Measurements from ENCODE around the gene BCL2A1. TPM values are rescaled to one million over a fixed set of nuclear protein-coding genes. Genes with fewer than 3 reads are reported as not detected.

The BCL2A1 gene
- total and polyA plus RNA-seq, 12 donors = 0.30 to 11.1 (median 0.67) TPM; not detected in 2

GRCh38 chr15:79990997-79991334, 20.0 kb upstream of the BCL2A1 start:
- Histone ChIP-seq H3K27ac (no peak overlapping the region), H3K27me3 (peaks cover 0 to 4% (median 0%) of the 10 kb centered on the region in 7 donors), H3K4me1 (peaks cover 0 to 20% (median 0%) of the 10 kb centered on the region in 9 donors), H3K9me3 (no peaks in the 10 kb centered on the region), H3K4me3 (no peak overlapping the region), H3K36me3 (no peaks in the 10 kb centered on the region)
- intact Hi-C loops (cut with DNase I) = loop anchor here (5.0 to 10.0 kb wide), 6 partner anchors 94 to 609 kb away; partner anchors contain the start of gene MTHFS (in 4 of the 10)
- TF ChIP-seq CTCF (IDR thresholded peaks at IDR 0.05) = no peak
- 91 to 98% methylated on average over 8 of the region's 8 CpGs for whole genome bisulfite sequencing, 2 donors
- ATAC-seq (no peak), DNase-seq (no peak)

- intact Hi-C loops (cut with DNase I) = loop anchor here (5.0 to 10.0 kb wide), 6 partner anchors 93 to 608 kb away; partner anchors contain the start of gene MTHFS (in 4 of the 10)
- 80 to 85% methylated on average over 8 of the region's 8 CpGs for WGBS, 2 donors
- no peak for DNase-seq
- Histone ChIP-seq H3K4me1 (peaks cover 0 to 20% (median 0%) of the 10 kb centered on the region in 9 donors), H3K4me3 (no peak overlapping the region), H3K27ac (peak overlapping the region in 1 of 10 donors; percentile 31), H3K9me3 (no peaks in the 10 kb centered on the region), H3K27me3 (peaks cover 0 to 4% (median 0%) of the 10 kb centered on the region in 7 donors), H3K36me3 (no peaks in the 10 kb centered on the region)
- no peak for ATAC-seq
- no peak for TF ChIP-seq CTCF (IDR thresholded peaks at IDR 0.05)
These were observed 19.4 kb upstream of the BCL2A1 start for GRCh38 chr15:79990280-79990996.

- Histone ChIP-seq H3K9me3 (no peaks in the 10 kb centered on the region), H3K36me3 (no peaks in the 10 kb centered on the region), H3K27ac (peak overlapping the region in 1 of 10 donors; percentile 52), H3K27me3 (peaks cover 0 to 4% (median 0%) of the 10 kb centered on the region in 7 donors), H3K4me1 (peaks cover 0 to 20% (median 0%) of the 10 kb centered on the region in 9 donors), H3K4me3 (no peak overlapping the region)
- no peak for DNase-seq
- no peak for ATAC-seq
- WGBS, 2 donors = 50 to 65% methylated on average over 5 of the region's 5 CpGs
- intact Hi-C loops (cut with DNase I) = loop anchor here (5.0 to 10.0 kb wide), 7 partner anchors 92 to 607 kb away; partner anchors contain the start of gene MTHFS (in 4 of the 10)
- TF ChIP-seq CTCF (IDR thresholded peaks at IDR 0.05) = no peak
These were observed 18.7 kb upstream of the BCL2A1 start for GRCh38 chr15:79989682-79990081.

GRCh38 chr15:79989183-79989582, 18.2 kb upstream of the BCL2A1 start:
- peaks cover 0 to 4% (median 0%) of the 10 kb centered on the region in 7 donors for H3K27me3 ChIP-seq
- intact Hi-C loops (cut with DNase I) = loop anchor here in 2 of 10 donors (5.0 to 10.0 kb wide), 2 partner anchors 104 to 607 kb away; no protein-coding TSS in a partner anchor
- no peaks in the 10 kb centered on the region for H3K9me3 ChIP-seq
- TF ChIP-seq CTCF (IDR thresholded peaks at IDR 0.05) = no peak
- ATAC-seq (no peak), DNase-seq (no peak)
- peaks cover 0 to 20% (median 0%) of the 10 kb centered on the region in 9 donors for H3K4me1 ChIP-seq
- WGBS, 2 donors = 90 to 93% methylated on average over 2 of the region's 2 CpGs
- no peak overlapping the region for H3K4me3 ChIP-seq
- no peaks in the 10 kb centered on the region for H3K36me3 ChIP-seq
- H3K27ac ChIP-seq = peak overlapping the region in 1 of 10 donors; percentile 52

All from heart right ventricle (tissue), 16 donors.